ENCODE measurements around the gene RASSF7.

DNA sequence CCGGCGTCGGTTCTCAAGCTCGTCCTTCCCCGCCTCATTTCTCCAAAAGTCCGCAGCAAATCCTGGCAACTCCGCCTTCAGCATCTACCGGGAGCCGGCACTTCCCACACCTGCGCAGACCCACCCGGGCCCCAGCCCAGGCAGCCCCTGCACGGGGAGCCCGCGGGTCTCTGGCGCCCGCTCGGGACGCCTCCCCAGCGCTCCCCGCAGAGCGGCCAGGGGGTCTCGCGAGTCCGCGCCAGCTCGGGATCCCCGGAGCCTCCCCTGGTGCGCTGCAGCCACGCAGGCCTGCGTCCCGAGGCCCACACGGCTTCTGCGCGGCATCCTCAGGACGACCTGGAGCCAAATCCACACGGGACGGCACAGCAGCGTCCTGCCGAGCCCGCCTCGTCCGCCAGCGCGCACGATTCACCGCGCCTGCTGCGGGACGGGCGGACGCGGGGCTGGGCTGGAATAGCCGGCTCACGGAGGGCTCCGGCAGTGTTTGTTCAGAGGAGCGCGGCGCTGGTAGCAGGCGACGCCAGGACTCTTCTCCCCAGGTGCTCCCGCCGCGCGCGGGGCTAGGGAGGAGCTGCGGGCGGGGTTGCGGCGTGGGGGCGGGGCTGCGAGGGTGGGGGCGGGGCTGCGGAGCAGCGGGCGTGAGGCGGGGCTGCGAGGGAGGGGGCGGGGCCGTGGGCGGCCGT is 14.7 kb downstream of the RASSF7 start:
- TF ChIP-seq EZH2phosphoT487 (conservative IDR thresholded peaks at IDR 0.05; ENCODE audit: low read length): no peak
- TF ChIP-seq, protein P1, sequence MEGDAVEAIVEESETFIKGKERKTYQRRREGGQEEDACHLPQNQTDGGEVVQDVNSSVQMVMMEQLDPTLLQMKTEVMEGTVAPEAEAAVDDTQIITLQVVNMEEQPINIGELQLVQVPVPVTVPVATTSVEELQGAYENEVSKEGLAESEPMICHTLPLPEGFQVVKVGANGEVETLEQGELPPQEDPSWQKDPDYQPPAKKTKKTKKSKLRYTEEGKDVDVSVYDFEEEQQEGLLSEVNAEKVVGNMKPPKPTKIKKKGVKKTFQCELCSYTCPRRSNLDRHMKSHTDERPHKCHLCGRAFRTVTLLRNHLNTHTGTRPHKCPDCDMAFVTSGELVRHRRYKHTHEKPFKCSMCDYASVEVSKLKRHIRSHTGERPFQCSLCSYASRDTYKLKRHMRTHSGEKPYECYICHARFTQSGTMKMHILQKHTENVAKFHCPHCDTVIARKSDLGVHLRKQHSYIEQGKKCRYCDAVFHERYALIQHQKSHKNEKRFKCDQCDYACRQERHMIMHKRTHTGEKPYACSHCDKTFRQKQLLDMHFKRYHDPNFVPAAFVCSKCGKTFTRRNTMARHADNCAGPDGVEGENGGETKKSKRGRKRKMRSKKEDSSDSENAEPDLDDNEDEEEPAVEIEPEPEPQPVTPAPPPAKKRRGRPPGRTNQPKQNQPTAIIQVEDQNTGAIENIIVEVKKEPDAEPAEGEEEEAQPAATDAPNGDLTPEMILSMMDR (IDR thresholded peaks at IDR 0.05; ENCODE audit: insufficient read depth, low read length, poor library complexity, severe bottlenecking): no peak
